Transverse colon (tissue), 4 donors: ENCODE data around the gene IFITM10. TPM values are rescaled to one million over a fixed set of nuclear protein-coding genes. Genes with fewer than 3 reads are reported as not detected.
"Not testable (repeated sequence)": the region's sequence is repeated elsewhere in the genome, so short reads cannot be mapped to it uniquely, and the experiment has no call there.

Experiments used
- DNase-seq: peaks from one replicate; pipeline ENCODE4 v3.0.0-alpha.2; 2019
- H3K27ac ChIP-seq, 4 donors: fragments of 200-600 bp; sonication (generic); 2 replicates each; pipeline ENCODE4 v1.5.1; 2016 to 2018; ENCODE audit warnings: inconsistent platforms in 4 of 4
- H3K27me3 ChIP-seq: fragments of 200-600 bp; sonication (generic); 2 replicates; pipeline ENCODE4 v1.5.1; 2017; ENCODE audit warnings: inconsistent platforms
- H3K36me3 ChIP-seq, 4 donors: fragments of 200-600 bp; sonication (generic); 2 replicates each; pipeline ENCODE4 v1.5.1; 2017 to 2019; ENCODE audit warnings: inconsistent platforms in 4 of 4
- H3K4me1 ChIP-seq, 4 donors: fragments of 200-600 bp; sonication (generic); 2 replicates each; pipeline ENCODE4 v1.5.1; 2017 to 2020; ENCODE audit warnings: inconsistent platforms in 4 of 4
- H3K4me3 ChIP-seq, 4 donors: fragments of 200-600 bp; sonication (generic); 1 replicate in 1 of 4; 2 replicates in 3 of 4; pipeline versions ENCODE4 v1.5.1 to v1.6.1; 2017 to 2019; ENCODE audit warnings: inconsistent platforms in 4 of 4
- H3K9me3 ChIP-seq, 2 donors: fragments of 200-600 bp; sonication (generic); 2 replicates each; pipeline ENCODE4 v1.5.1; 2017 to 2019; ENCODE audit warnings: inconsistent platforms in 2 of 2
- CTCF ChIP-seq, 5 experiments: fragments of 200-600 bp in 3 of 5; fragments of 450-650 bp in 2 of 5; sonication (generic) in 3 of 5; IDR thresholded peaks; 1 replicate in 2 of 5; 2 replicates in 3 of 5; pipeline ENCODE4 v1.5.1; 2016 to 2017; ENCODE audit warnings: antibody characterized with exemption in 5 of 5, inconsistent platforms in 3 of 5, mild to moderate bottlenecking in 2 of 5, moderate library complexity in 1 of 5
- EP300 ChIP-seq: sonication (generic); formaldehyde crosslinking; IDR thresholded peaks from one replicate; pipeline ENCODE4 v1.6.1; 2017; ENCODE audit warnings: antibody characterized with exemption, low read depth
- POLR2A ChIP-seq: fragments of 450-650 bp; IDR thresholded peaks from one replicate; pipeline ENCODE4 v1.6.1; 2016; ENCODE audit warnings: antibody characterized with exemption, mild to moderate bottlenecking, moderate library complexity
- POLR2AphosphoS5 ChIP-seq, 3 donors: sonication (generic); formaldehyde crosslinking; IDR thresholded peaks; one replicate each; pipeline ENCODE4 v1.6.1; 2016; ENCODE audit warnings: antibody characterized with exemption in 3 of 3
- WGBS, 2 donors: methylation state at CpG; one replicate each; pipeline ENCODE4 v1.1.5; 2018; ENCODE audit warnings: low coverage in 1 of 2; 5-methylcytosine and 5-hydroxymethylcytosine counted together
- in situ Hi-C, 4 donors: fragments of 200-750 bp; cut with MboI; loops; one replicate each; pipeline versions ENCODE4 v1.15.0 to v1.15.1; 2017; ENCODE audit warnings: low sequenced_read_pairs in 3 of 4, low pct_ligation_motif_present in 1 of 4, low pct_unique_long_range_greater_than_20kb in 1 of 4
- intact Hi-C: fragments of 100-400 bp; cut with DNase I; formaldehyde crosslinking; loops from one replicate; pipeline ENCODE4 v1.15.1; 2023; ENCODE audit warnings: low total_unique reads
- total RNA-seq, 4 donors: library from RNA; depleted of rRNA; stranded (reverse); fragments of >200 nt; gene quantifications; one replicate each; pipeline ENCODE4 v1.1.0, GENCODE V29; 2016

The IFITM10 gene
- total RNA-seq, 4 donors from 2014 or later: 0.68 to 13.5 (median 1.3) TPM

GRCh38 chr11:1770061-1770460 is 19.7 kb upstream of the IFITM10 start:
- Histone ChIP-seq H3K36me3 (no peaks in the 10 kb centered on the region), H3K4me3 (no peak overlapping the region), H3K27me3 (no peaks in the 10 kb centered on the region), H3K27ac (no peak overlapping the region), H3K9me3 (no peaks in the 10 kb centered on the region), H3K4me1 (peaks cover 0 to 24% (median 14%) of the 10 kb centered on the region in 4 donors)
- intact Hi-C loops: no loop called here
- DNase-seq: peak; percentile 4
- TF ChIP-seq POLR2A: no peak
- TF ChIP-seq EP300: no peak
- no peak for TF ChIP-seq POLR2AphosphoS5 (IDR thresholded peaks at IDR 0.05)
- TF ChIP-seq CTCF (IDR thresholded peaks at IDR 0.05): no peak
- WGBS, 2 donors: 94 to 95% methylated on average over 2 to 7 of the region's 7 CpGs
- in situ Hi-C loops: no loop called here

GRCh38 chr11:1769304-1769936 is 19.0 kb upstream of the IFITM10 start:
- H3K36me3 ChIP-seq, H3K27me3 ChIP-seq, in situ Hi-C loops, H3K4me3 ChIP-seq, intact Hi-C loops, H3K9me3 ChIP-seq: not testable (repeated sequence)
- Histone ChIP-seq H3K27ac (peak overlapping the region in 3 of 4 donors; percentile 5 to 57 (median 46)), H3K4me1 (peaks cover 1 to 26% (median 15%) of the 10 kb centered on the region in 4 donors)
- DNase-seq: peak; percentile 73
- 57% methylated on average over 9 of the region's 9 CpGs; no CpG with 5 or more reads in 1 of the 2 donors for WGBS, 2 donors

- WGBS, 2 donors: 77% methylated on average over 7 of the region's 7 CpGs; no CpG with 5 or more reads in 1 of the 2 donors
- Histone ChIP-seq H3K36me3 (no peaks in the 10 kb centered on the region), H3K4me1 (peaks cover 4 to 27% (median 17%) of the 10 kb centered on the region in 4 donors), H3K27ac (no peak overlapping the region), H3K27me3 (no peaks in the 10 kb centered on the region), H3K9me3 (no peaks in the 10 kb centered on the region), H3K4me3 (no peak overlapping the region)
- intact Hi-C loops: no loop called here
- in situ Hi-C loops: no loop called here
- no peak for TF ChIP-seq POLR2A
- no peak for TF ChIP-seq EP300
- TF ChIP-seq CTCF (IDR thresholded peaks at IDR 0.05): no peak
- TF ChIP-seq POLR2AphosphoS5 (IDR thresholded peaks at IDR 0.05): no peak
- no peak for DNase-seq
Measured at GRCh38 chr11:1768141-1768469, 17.7 kb upstream of the IFITM10 start.

GRCh38 chr11:1767399-1768140 is 17.2 kb upstream of the IFITM10 start:
- in situ Hi-C loops (no loop called here), intact Hi-C loops (no loop called here)
- Histone ChIP-seq H3K4me1 (peaks cover 8 to 27% (median 16%) of the 10 kb centered on the region in 4 donors), H3K27me3 (no peaks in the 10 kb centered on the region), H3K4me3 (no peak overlapping the region), H3K27ac (no peak overlapping the region), H3K9me3 (no peaks in the 10 kb centered on the region), H3K36me3 (no peaks in the 10 kb centered on the region)
- TF ChIP-seq POLR2AphosphoS5 (IDR thresholded peaks at IDR 0.05) (no peak), EP300 (no peak), POLR2A (no peak), CTCF (IDR thresholded peaks at IDR 0.05) (no peak)
- no peak for DNase-seq
- WGBS, 2 donors: 79 to 80% methylated on average over 4 to 19 of the region's 19 CpGs
